Body of pancreas (tissue), 4 donors: ENCODE measurements around the gene ILF3.

ENCODE experiments used
- POLR2A ChIP-seq, 3 donors: fragments of 450-650 bp; IDR thresholded peaks; one replicate each; pipeline ENCODE4 v1.6.1; 2016; ENCODE audit warnings: antibody characterized with exemption in 3 of 3, mild to moderate bottlenecking in 2 of 3
- TF ChIP-seq, protein P1 (sequence below), 7 experiments: fragments of 450-650 bp in 4 of 7; fragments of 200-600 bp in 3 of 7; sonication (generic) in 3 of 7; IDR thresholded peaks; one replicate each; pipeline ENCODE4 v1.5.1; 2016 to 2019; ENCODE audit warnings: antibody characterized with exemption in 7 of 7

- TF ChIP-seq, protein P1, sequence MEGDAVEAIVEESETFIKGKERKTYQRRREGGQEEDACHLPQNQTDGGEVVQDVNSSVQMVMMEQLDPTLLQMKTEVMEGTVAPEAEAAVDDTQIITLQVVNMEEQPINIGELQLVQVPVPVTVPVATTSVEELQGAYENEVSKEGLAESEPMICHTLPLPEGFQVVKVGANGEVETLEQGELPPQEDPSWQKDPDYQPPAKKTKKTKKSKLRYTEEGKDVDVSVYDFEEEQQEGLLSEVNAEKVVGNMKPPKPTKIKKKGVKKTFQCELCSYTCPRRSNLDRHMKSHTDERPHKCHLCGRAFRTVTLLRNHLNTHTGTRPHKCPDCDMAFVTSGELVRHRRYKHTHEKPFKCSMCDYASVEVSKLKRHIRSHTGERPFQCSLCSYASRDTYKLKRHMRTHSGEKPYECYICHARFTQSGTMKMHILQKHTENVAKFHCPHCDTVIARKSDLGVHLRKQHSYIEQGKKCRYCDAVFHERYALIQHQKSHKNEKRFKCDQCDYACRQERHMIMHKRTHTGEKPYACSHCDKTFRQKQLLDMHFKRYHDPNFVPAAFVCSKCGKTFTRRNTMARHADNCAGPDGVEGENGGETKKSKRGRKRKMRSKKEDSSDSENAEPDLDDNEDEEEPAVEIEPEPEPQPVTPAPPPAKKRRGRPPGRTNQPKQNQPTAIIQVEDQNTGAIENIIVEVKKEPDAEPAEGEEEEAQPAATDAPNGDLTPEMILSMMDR (IDR thresholded peaks at IDR 0.05) = no peak
- no peak for TF ChIP-seq POLR2A (IDR thresholded peaks at IDR 0.05)
Observed at GRCh38 chr19:10729411-10729810, 75.3 kb downstream of the ILF3 start.
